Adipocyte (in vitro differentiated cells): ENCODE results near the gene BPIFB2.

Source experiments
- DNase-seq: peaks from one replicate; pipeline ENCODE4 v3.0.0-alpha.2; 2015; ENCODE audit warnings: low read depth
- H3K27me3 ChIP-seq: replicated peaks from 2 replicates; pipeline ENCODE4 v1.7.0; 2013; ENCODE audit warnings: mild to moderate bottlenecking, low read length, moderate library complexity; ENCODE audit not compliant: control insufficient read depth, insufficient read depth
- H3K36me3 ChIP-seq: 2 replicates; pipeline ENCODE4 v1.7.0; 2013; ENCODE audit warnings: low read length, mild to moderate bottlenecking, moderate library complexity; ENCODE audit not compliant: control insufficient read depth, insufficient read depth, severe bottlenecking
- H3K4me1 ChIP-seq: 2 replicates; pipeline ENCODE4 v1.7.0; 2013; ENCODE audit warnings: mild to moderate bottlenecking, low read length, moderate library complexity; ENCODE audit not compliant: control insufficient read depth, insufficient read depth
- H3K4me3 ChIP-seq: 2 replicates; pipeline ENCODE4 v1.7.0; 2013; ENCODE audit warnings: mild to moderate bottlenecking, low read length, moderate library complexity
- H3K9ac ChIP-seq: 2 replicates; pipeline ENCODE4 v1.7.0; 2013; ENCODE audit warnings: mild to moderate bottlenecking, low read length, moderate library complexity
- H3K9me3 ChIP-seq: 2 replicates; pipeline ENCODE4 v1.7.0; 2013; ENCODE audit warnings: mild to moderate bottlenecking, low read length, moderate library complexity; ENCODE audit not compliant: control insufficient read depth

Gene BPIFB2

GRCh38 chr20:32965581-32966373, 41.7 kb upstream of the BPIFB2 start:
- Histone ChIP-seq H3K4me3 (no peak overlapping the region), H3K9ac (no peak overlapping the region), H3K9me3 (no peaks in the 10 kb centered on the region), H3K4me1 (peaks cover 10% of the 10 kb centered on the region), H3K27me3 (peaks cover 42% of the 10 kb centered on the region), H3K36me3 (no peaks in the 10 kb centered on the region)
- no peak for DNase-seq

GRCh38 chr20:32966382-32966781, 41.1 kb upstream of the BPIFB2 start:
- DNase-seq: no peak
- Histone ChIP-seq H3K4me3 (no peak overlapping the region), H3K9me3 (no peaks in the 10 kb centered on the region), H3K9ac (no peak overlapping the region), H3K36me3 (no peaks in the 10 kb centered on the region), H3K27me3 (peaks cover 37% of the 10 kb centered on the region), H3K4me1 (peaks cover 10% of the 10 kb centered on the region)

GRCh38 chr20:32966881-32967781, 40.4 kb upstream of the BPIFB2 start:
- H3K4me1 ChIP-seq: peaks cover 10% of the 10 kb centered on the region
- no peaks in the 10 kb centered on the region for H3K9me3 ChIP-seq
- no peak overlapping the region for H3K4me3 ChIP-seq
- peaks cover 34% of the 10 kb centered on the region for H3K27me3 ChIP-seq
- H3K9ac ChIP-seq: no peak overlapping the region
- DNase-seq: no peak
- no peaks in the 10 kb centered on the region for H3K36me3 ChIP-seq

- peaks cover 37% of the 10 kb centered on the region for H3K27me3 ChIP-seq
- H3K9me3 ChIP-seq: no peaks in the 10 kb centered on the region
- DNase-seq: no peak
- H3K4me3 ChIP-seq: no peak overlapping the region
- no peak overlapping the region for H3K9ac ChIP-seq
- peaks cover 10% of the 10 kb centered on the region for H3K4me1 ChIP-seq
- H3K36me3 ChIP-seq: no peaks in the 10 kb centered on the region
Measured at GRCh38 chr20:32967961-32968457, 39.5 kb upstream of the BPIFB2 start.

GRCh38 chr20:32968478-32969241, 38.8 kb upstream of the BPIFB2 start:
- Histone ChIP-seq H3K4me3 (no peak overlapping the region), H3K27me3 (peaks cover 33% of the 10 kb centered on the region), H3K36me3 (no peaks in the 10 kb centered on the region), H3K9ac (no peak overlapping the region), H3K9me3 (no peaks in the 10 kb centered on the region), H3K4me1 (peaks cover 10% of the 10 kb centered on the region)
- no peak for DNase-seq

- H3K27me3 ChIP-seq: peaks cover 36% of the 10 kb centered on the region
- H3K9ac ChIP-seq: no peak overlapping the region
- no peaks in the 10 kb centered on the region for H3K9me3 ChIP-seq
- no peaks in the 10 kb centered on the region for H3K36me3 ChIP-seq
- H3K4me1 ChIP-seq: peaks cover 10% of the 10 kb centered on the region
- no peak overlapping the region for H3K4me3 ChIP-seq
- no peak for DNase-seq
Measured at GRCh38 chr20:32969356-32970114, 38.0 kb upstream of the BPIFB2 start.

GRCh38 chr20:32970115-32970972, 37.2 kb upstream of the BPIFB2 start:
- H3K27me3 ChIP-seq: peaks cover 31% of the 10 kb centered on the region
- no peak overlapping the region for H3K9ac ChIP-seq
- no peak overlapping the region for H3K4me3 ChIP-seq
- peaks cover 10% of the 10 kb centered on the region for H3K4me1 ChIP-seq
- H3K36me3 ChIP-seq: no peaks in the 10 kb centered on the region
- H3K9me3 ChIP-seq: no peaks in the 10 kb centered on the region
- DNase-seq: no peak

- H3K4me3 ChIP-seq: no peak overlapping the region
- H3K9me3 ChIP-seq: no peaks in the 10 kb centered on the region
- H3K27me3 ChIP-seq: peaks cover 26% of the 10 kb centered on the region
- H3K36me3 ChIP-seq: no peaks in the 10 kb centered on the region
- no peak overlapping the region for H3K9ac ChIP-seq
- peaks cover 10% of the 10 kb centered on the region for H3K4me1 ChIP-seq
- no peak for DNase-seq
Measured at GRCh38 chr20:32970973-32971300, 36.6 kb upstream of the BPIFB2 start.

GRCh38 chr20:32971703-32972161, 35.8 kb upstream of the BPIFB2 start:
- H3K9me3 ChIP-seq: peaks cover 1% of the 10 kb centered on the region
- no peak overlapping the region for H3K9ac ChIP-seq
- DNase-seq: no peak
- H3K4me1 ChIP-seq: peaks cover 10% of the 10 kb centered on the region
- no peaks in the 10 kb centered on the region for H3K36me3 ChIP-seq
- H3K4me3 ChIP-seq: no peak overlapping the region
- H3K27me3 ChIP-seq: peaks cover 21% of the 10 kb centered on the region
